ENCODE results near the gene MYH6. TPM values are rescaled to one million over a fixed set of nuclear protein-coding genes. Genes with fewer than 3 reads are reported as not detected.

The MYH6 gene
- polyA plus RNA-seq, 3 donors = not detected

DNA sequence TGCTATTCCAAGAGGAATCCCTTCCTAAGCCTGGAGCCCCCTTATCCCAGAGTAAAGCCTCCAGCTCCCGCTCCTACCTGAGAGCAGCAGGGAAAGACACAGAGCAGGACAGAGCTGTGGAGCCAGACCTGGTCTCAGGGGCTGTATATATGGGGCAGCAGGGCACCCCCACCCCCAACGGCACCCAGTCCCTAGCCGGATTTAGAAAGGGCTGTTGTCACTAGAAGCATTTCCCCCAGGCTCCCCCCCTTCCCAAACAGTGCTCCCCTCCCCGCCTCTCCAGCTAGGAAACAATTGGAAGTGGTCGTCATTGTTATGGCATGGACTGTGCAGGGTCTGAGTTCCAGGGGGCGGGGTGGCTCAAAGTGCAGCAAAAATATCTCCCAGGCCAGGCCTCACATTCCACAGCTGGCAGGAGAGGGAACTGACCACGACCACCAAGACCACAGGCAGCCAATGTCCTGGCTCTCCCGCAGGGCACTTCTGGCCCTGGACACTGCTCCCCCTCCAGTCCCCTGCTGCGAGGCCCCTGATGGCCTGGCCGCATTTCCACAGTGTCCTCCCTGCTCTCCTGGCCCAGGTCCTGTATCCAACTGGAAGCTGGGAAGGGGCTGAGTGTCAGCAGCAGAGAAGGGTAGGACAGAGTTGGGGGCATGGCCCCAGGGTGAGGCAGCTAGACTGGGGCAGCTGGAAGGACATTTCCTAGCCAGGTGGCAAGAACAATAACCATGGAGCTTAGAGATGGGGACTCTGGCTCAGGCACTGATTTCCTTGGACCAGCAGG lies 27.7 kb upstream of the MYH6 start, which contains the start of gene MYH7:
Gene MYH7 (minus strand): TSS at position 118 of the 784 bp plus-strand sequence. CDS start 1,928 bp downstream, outside the sequence.
- Histone ChIP-seq H3K36me3 (replicated peaks in 1 of 2; ENCODE audit: control insufficient read depth in 1 of 2, insufficient read depth in 2 of 2, low read length in 2 of 2) (no peaks in the 10 kb centered on the region), H3K4me2 (replicated peaks; ENCODE audit: extremely low read depth, low read length, poor library complexity, severe bottlenecking) (no peak within 1 kb of the TSS), H3K79me2 (ENCODE audit: insufficient read depth, low read length) (no peaks in the 10 kb centered on the region), H2AFZ (ENCODE audit: insufficient read depth, low read depth, low read length, poor library complexity, severe bottlenecking) (no peak within 1 kb of the TSS), H3K4me1 (ENCODE audit: control insufficient read depth in 1 of 2, insufficient read depth in 2 of 2, low read length in 2 of 2) (no peaks in the 10 kb centered on the region), H3K27me3 (ENCODE audit: control insufficient read depth in 2 of 2, insufficient read depth in 2 of 2, low read length in 2 of 2) (no peaks in the 10 kb centered on the region), H3K9ac (ENCODE audit: insufficient read depth, low read length, poor library complexity, severe bottlenecking) (no peak within 1 kb of the TSS), H3K27ac (ENCODE audit: low read depth in 1 of 2, low read length in 2 of 2) (no peak within 1 kb of the TSS), H4K20me1 (ENCODE audit: insufficient read depth, low read length) (no peaks in the 10 kb centered on the region), H3K4me3 (replicated peaks in 1 of 3; ENCODE audit: low read depth in 2 of 3, low read length in 3 of 3) (no peak within 1 kb of the TSS), H3K9me3 (replicated peaks in 1 of 2; ENCODE audit: control insufficient read depth in 1 of 2, insufficient read depth in 1 of 2, low read length in 2 of 2) (no peaks in the 10 kb centered on the region)
- Mint-ChIP-seq H3K27ac (no peak within 1 kb of the TSS), H3K4me1 (peaks cover 4% of the 10 kb centered on the region), H3K36me3 (no peaks in the 10 kb centered on the region), H3K4me3 (no peak within 1 kb of the TSS), H3K27me3 (ENCODE audit: low read depth in 3 of 3) (peaks cover 3 to 6% (median 5%) of the 10 kb centered on the region in 3 donors), H3K9me3 (peaks cover 0 to 1% (median 0%) of the 10 kb centered on the region in 7 donors)
- intact Hi-C loops (cut with micrococcal nuclease) = no loop called here
- TF ChIP-seq, protein P1, sequence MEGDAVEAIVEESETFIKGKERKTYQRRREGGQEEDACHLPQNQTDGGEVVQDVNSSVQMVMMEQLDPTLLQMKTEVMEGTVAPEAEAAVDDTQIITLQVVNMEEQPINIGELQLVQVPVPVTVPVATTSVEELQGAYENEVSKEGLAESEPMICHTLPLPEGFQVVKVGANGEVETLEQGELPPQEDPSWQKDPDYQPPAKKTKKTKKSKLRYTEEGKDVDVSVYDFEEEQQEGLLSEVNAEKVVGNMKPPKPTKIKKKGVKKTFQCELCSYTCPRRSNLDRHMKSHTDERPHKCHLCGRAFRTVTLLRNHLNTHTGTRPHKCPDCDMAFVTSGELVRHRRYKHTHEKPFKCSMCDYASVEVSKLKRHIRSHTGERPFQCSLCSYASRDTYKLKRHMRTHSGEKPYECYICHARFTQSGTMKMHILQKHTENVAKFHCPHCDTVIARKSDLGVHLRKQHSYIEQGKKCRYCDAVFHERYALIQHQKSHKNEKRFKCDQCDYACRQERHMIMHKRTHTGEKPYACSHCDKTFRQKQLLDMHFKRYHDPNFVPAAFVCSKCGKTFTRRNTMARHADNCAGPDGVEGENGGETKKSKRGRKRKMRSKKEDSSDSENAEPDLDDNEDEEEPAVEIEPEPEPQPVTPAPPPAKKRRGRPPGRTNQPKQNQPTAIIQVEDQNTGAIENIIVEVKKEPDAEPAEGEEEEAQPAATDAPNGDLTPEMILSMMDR (IDR thresholded peaks at IDR 0.05) = no peak
- WGBS (ENCODE audit: insufficient coverage) = 89% methylated on average over 3 of the region's 10 CpGs
- no peak for DNase-seq

DNA sequence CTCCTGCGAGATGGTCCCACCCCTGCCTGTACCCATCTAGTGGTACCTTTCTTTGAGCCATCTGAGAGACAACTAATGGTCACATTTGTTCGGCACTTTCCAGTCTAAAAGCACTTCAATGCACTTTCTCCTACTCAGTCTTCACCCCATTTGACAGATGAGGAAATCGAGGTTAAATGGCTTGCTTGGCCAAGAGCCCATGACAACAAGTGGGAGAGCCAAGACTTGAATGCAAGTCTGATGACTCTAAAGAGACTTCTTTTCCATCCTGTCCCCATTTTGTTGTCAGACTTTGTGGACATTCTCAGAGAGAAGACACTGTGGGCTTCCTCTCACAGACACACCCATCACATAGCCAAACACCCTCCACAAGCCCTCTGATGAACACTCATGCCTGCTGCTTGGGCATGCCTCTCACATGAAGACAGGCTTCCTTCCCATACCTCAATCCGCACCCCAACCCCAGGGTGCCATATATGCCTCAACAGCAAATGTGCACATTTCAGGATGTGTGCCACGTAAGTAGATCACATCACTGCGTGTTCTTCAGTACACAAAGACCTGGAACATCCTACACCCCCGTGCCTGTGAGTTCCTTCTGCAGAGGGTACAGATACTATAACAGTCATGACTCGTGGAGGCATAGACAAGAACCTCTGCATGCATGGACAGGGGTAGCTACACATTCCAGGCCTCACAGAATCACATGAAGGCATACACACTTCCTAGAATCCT lies 26.6 kb upstream of the MYH6 start:
- DNase-seq = no peak
- H3K4me3 Mint-ChIP-seq = no peak overlapping the region
- no peaks in the 10 kb centered on the region for H3K9me3 Mint-ChIP-seq
- H3K4me1 Mint-ChIP-seq = peaks cover 4% of the 10 kb centered on the region
- Histone ChIP-seq H3K4me1 (ENCODE audit: control insufficient read depth in 1 of 2, insufficient read depth in 2 of 2, low read length in 2 of 2) (no peaks in the 10 kb centered on the region), H3K4me3 (replicated peaks in 1 of 3; ENCODE audit: low read depth in 2 of 3, low read length in 3 of 3) (no peak overlapping the region), H2AFZ (ENCODE audit: insufficient read depth, low read depth, low read length, poor library complexity, severe bottlenecking) (no peak overlapping the region), H3K79me2 (ENCODE audit: insufficient read depth, low read length) (no peaks in the 10 kb centered on the region), H3K27me3 (ENCODE audit: control insufficient read depth in 2 of 2, insufficient read depth in 2 of 2, low read length in 2 of 2) (no peaks in the 10 kb centered on the region), H3K9me3 (replicated peaks in 1 of 2; ENCODE audit: control insufficient read depth in 1 of 2, insufficient read depth in 1 of 2, low read length in 2 of 2) (no peaks in the 10 kb centered on the region), H3K4me2 (replicated peaks; ENCODE audit: extremely low read depth, low read length, poor library complexity, severe bottlenecking) (no peak overlapping the region), H4K20me1 (ENCODE audit: insufficient read depth, low read length) (no peaks in the 10 kb centered on the region), H3K9ac (ENCODE audit: insufficient read depth, low read length, poor library complexity, severe bottlenecking) (no peak overlapping the region), H3K36me3 (replicated peaks in 1 of 2; ENCODE audit: control insufficient read depth in 1 of 2, insufficient read depth in 2 of 2, low read length in 2 of 2) (no peaks in the 10 kb centered on the region), H3K27ac (ENCODE audit: low read depth in 1 of 2, low read length in 2 of 2) (no peak overlapping the region)
- H3K36me3 Mint-ChIP-seq = no peaks in the 10 kb centered on the region
- H3K27ac Mint-ChIP-seq = no peak overlapping the region
- H3K27me3 Mint-ChIP-seq (ENCODE audit: low read depth in 3 of 3) = peaks cover 3 to 8% (median 3%) of the 10 kb centered on the region in 3 donors
- intact Hi-C loops (cut with micrococcal nuclease) = no loop called here
- TF ChIP-seq, protein P1 (IDR thresholded peaks at IDR 0.05) = no peak
- 92% methylated on average over 8 of the region's 8 CpGs for WGBS (ENCODE audit: insufficient coverage)
